Neural progenitor cell (in vitro differentiated cells): ENCODE data around the gene CA12. TPM values are rescaled to one million over a fixed set of nuclear protein-coding genes. Genes with fewer than 3 reads are reported as not detected.

ENCODE experiments used
- DNase-seq: peaks from one replicate; pipeline ENCODE4 v3.0.0-alpha.2; 2016; ENCODE audit warnings: low spot score
- H2AFZ ChIP-seq: fragments of 200-600 bp; sonication (generic); replicated peaks from 2 replicates; pipeline ENCODE4 v1.6.1; 2016; ENCODE audit warnings: antibody characterized with exemption
- H3F3A ChIP-seq: fragments of 200-600 bp; sonication (generic); 2 replicates; pipeline ENCODE4 v1.6.1; 2016; ENCODE audit warnings: antibody characterized with exemption, low read depth
- H3K27ac ChIP-seq: fragments of 200-600 bp; sonication (generic); 2 replicates; pipeline ENCODE4 v1.5.1; 2016; ENCODE audit warnings: mild to moderate bottlenecking
- H3K27me3 ChIP-seq: fragments of 200-600 bp; sonication (generic); 2 replicates; pipeline ENCODE4 v1.6.1; 2016; ENCODE audit warnings: mild to moderate bottlenecking, moderate library complexity
- H3K36me3 ChIP-seq: fragments of 200-600 bp; sonication (generic); 2 replicates; pipeline ENCODE4 v1.5.1; 2016
- H3K4me1 ChIP-seq: fragments of 200-600 bp; sonication (generic); 2 replicates; pipeline ENCODE4 v1.6.1; 2016; ENCODE audit warnings: mixed run types
- H3K4me2 ChIP-seq: fragments of 200-600 bp; sonication (generic); 2 replicates; pipeline ENCODE4 v1.6.1; 2016
- H3K4me3 ChIP-seq: fragments of 200-600 bp; sonication (generic); 2 replicates; pipeline ENCODE4 v1.5.1; 2016
- H3K79me2 ChIP-seq: fragments of 200-600 bp; sonication (generic); 2 replicates; pipeline ENCODE4 v1.6.1; 2016; ENCODE audit warnings: low read depth
- H3K9ac ChIP-seq: fragments of 200-600 bp; sonication (generic); 2 replicates; pipeline ENCODE4 v1.6.1; 2016
- H3K9me3 ChIP-seq: fragments of 200-600 bp; sonication (generic); 2 replicates; pipeline ENCODE4 v1.5.1; 2016; ENCODE audit warnings: low read depth
- H4K20me1 ChIP-seq: fragments of 200-600 bp; sonication (generic); 2 replicates; pipeline ENCODE4 v1.6.1; 2016; ENCODE audit warnings: low read depth
- H3K27ac Mint-ChIP-seq: 3 replicates; pipeline ENCODE4 v1.8.0; 2021; ENCODE audit warnings: mixed read lengths
- H3K27me3 Mint-ChIP-seq: 2 replicates; pipeline ENCODE4 v1.8.0; 2022; ENCODE audit warnings: low read depth, mild to moderate bottlenecking, inconsistent platforms, moderate library complexity, mixed read lengths; ENCODE audit not compliant: insufficient read depth
- H3K36me3 Mint-ChIP-seq: 3 replicates; pipeline ENCODE4 v1.8.0; 2021; ENCODE audit warnings: mixed read lengths
- H3K4me1 Mint-ChIP-seq: 3 replicates; pipeline ENCODE4 v1.8.0; 2021; ENCODE audit warnings: mixed read lengths
- H3K4me3 Mint-ChIP-seq: 3 replicates; pipeline ENCODE4 v1.8.0; 2021; ENCODE audit warnings: mild to moderate bottlenecking, moderate library complexity, mixed read lengths
- H3K9me3 Mint-ChIP-seq: 3 replicates; pipeline ENCODE4 v1.8.0; 2020; ENCODE audit warnings: mixed read lengths
- CTCF ChIP-seq: fragments of 200-600 bp; sonication (generic); IDR thresholded peaks from 2 replicates; pipeline ENCODE4 v1.5.1; 2017; ENCODE audit warnings: antibody characterized with exemption, mild to moderate bottlenecking
- EZH2 ChIP-seq: fragments of 200-600 bp; sonication (generic); IDR thresholded peaks from 2 replicates; pipeline ENCODE4 v1.6.1; 2017; ENCODE audit warnings: antibody characterized with exemption, mild to moderate bottlenecking, moderate library complexity
- EZH2phosphoT487 ChIP-seq: fragments of 200-600 bp; sonication (generic); IDR thresholded peaks from 2 replicates; pipeline ENCODE4 v1.6.1; 2017; ENCODE audit warnings: antibody characterized with exemption
- total RNA-seq: library from RNA; depleted of rRNA; stranded (reverse); fragments of >200 nt; gene quantifications from 2 replicates; pipeline ENCODE4 v1.2.3, GENCODE V29; 2015; ENCODE audit warnings: low replicate concordance

The CA12 gene
- total RNA-seq, 1 donor from 2014 or later, result 0.45 TPM

GRCh38 chr15:63373866-63374548 lies 7.6 kb downstream of the CA12 start:
- Mint-ChIP-seq H3K4me1 (peaks cover 38% of the 10 kb centered on the region), H3K9me3 (no peaks in the 10 kb centered on the region), H3K4me3 (no peak overlapping the region), H3K36me3 (no peaks in the 10 kb centered on the region), H3K27me3 (peaks cover 14% of the 10 kb centered on the region), H3K27ac (no peak overlapping the region)
- H3K4me2 ChIP-seq, result no peak overlapping the region
- H3K9me3 ChIP-seq, result no peaks in the 10 kb centered on the region
- H3F3A ChIP-seq, result no peaks in the 10 kb centered on the region
- no peak overlapping the region for H3K9ac ChIP-seq
- H3K27ac ChIP-seq, result no peak overlapping the region
- H3K79me2 ChIP-seq, result no peaks in the 10 kb centered on the region
- no peak overlapping the region for H2AFZ ChIP-seq
- no peaks in the 10 kb centered on the region for H3K4me1 ChIP-seq
- no peak for DNase-seq
- no peaks in the 10 kb centered on the region for H3K36me3 ChIP-seq
- H3K27me3 ChIP-seq, result no peaks in the 10 kb centered on the region
- no peaks in the 10 kb centered on the region for H4K20me1 ChIP-seq
- H3K4me3 ChIP-seq, result no peak overlapping the region
- TF ChIP-seq CTCF, result no peak
- no peak for TF ChIP-seq EZH2phosphoT487
- no peak for TF ChIP-seq EZH2

- H2AFZ ChIP-seq, result no peak overlapping the region
- H3K4me3 ChIP-seq, result no peak overlapping the region
- H3K4me2 ChIP-seq, result no peak overlapping the region
- H3K79me2 ChIP-seq, result no peaks in the 10 kb centered on the region
- H3F3A ChIP-seq, result no peaks in the 10 kb centered on the region
- no peak for DNase-seq
- no peak overlapping the region for H3K9ac ChIP-seq
- H4K20me1 ChIP-seq, result no peaks in the 10 kb centered on the region
- no peak for TF ChIP-seq EZH2
- TF ChIP-seq CTCF, result no peak
- TF ChIP-seq EZH2phosphoT487, result no peak
- H3K36me3 ChIP-seq, result no peaks in the 10 kb centered on the region
- Mint-ChIP-seq H3K36me3 (no peaks in the 10 kb centered on the region), H3K27me3 (peaks cover 14% of the 10 kb centered on the region), H3K9me3 (no peaks in the 10 kb centered on the region), H3K27ac (no peak overlapping the region), H3K4me3 (no peak overlapping the region), H3K4me1 (peaks cover 32% of the 10 kb centered on the region)
- H3K27me3 ChIP-seq, result no peaks in the 10 kb centered on the region
- H3K4me1 ChIP-seq, result no peaks in the 10 kb centered on the region
- H3K9me3 ChIP-seq, result no peaks in the 10 kb centered on the region
- H3K27ac ChIP-seq, result no peak overlapping the region
Measured at GRCh38 chr15:63373330-63373729, 8.3 kb downstream of the CA12 start.

- Histone ChIP-seq H2AFZ (no peak overlapping the region), H3K4me2 (no peak overlapping the region), H3K27me3 (no peaks in the 10 kb centered on the region), H3K4me3 (no peak overlapping the region), H3K36me3 (no peaks in the 10 kb centered on the region), H3K4me1 (no peaks in the 10 kb centered on the region), H4K20me1 (no peaks in the 10 kb centered on the region), H3K9me3 (no peaks in the 10 kb centered on the region), H3K27ac (no peak overlapping the region), H3K79me2 (no peaks in the 10 kb centered on the region), H3K9ac (no peak overlapping the region), H3F3A (no peaks in the 10 kb centered on the region)
- no peak for DNase-seq
- Mint-ChIP-seq H3K4me1 (peaks cover 31% of the 10 kb centered on the region), H3K9me3 (no peaks in the 10 kb centered on the region), H3K4me3 (no peak overlapping the region), H3K36me3 (no peaks in the 10 kb centered on the region), H3K27ac (no peak overlapping the region), H3K27me3 (peaks cover 12% of the 10 kb centered on the region)
- TF ChIP-seq EZH2phosphoT487 (no peak), EZH2 (no peak), CTCF (no peak)
Measured at GRCh38 chr15:63372753-63373152, 8.9 kb downstream of the CA12 start.
